ENCODE data around the gene CACNA1F.

GRCh38 chrX:49212209-49212608 is 20.9 kb downstream of the CACNA1F start:
- TF ChIP-seq CTCF (IDR thresholded peaks at IDR 0.05; ENCODE audit: insufficient read depth, low read length, poor library complexity, severe bottlenecking) (no peak), EZH2phosphoT487 (conservative IDR thresholded peaks at IDR 0.05; ENCODE audit: low read length) (no peak)

Measured in SU-DHL-6 (cell line).